Vagina (tissue), 2 donors: ENCODE results near the gene SCAF8. TPM values are rescaled to one million over a fixed set of nuclear protein-coding genes. Genes with fewer than 3 reads are reported as not detected.

ENCODE experiments used
- DNase-seq, 2 donors: peaks; one replicate each; pipeline ENCODE4 v3.0.0-alpha.2; 2017; ENCODE audit errors: extremely low spot score in 2 of 2
- H3K27ac ChIP-seq: fragments of 200-600 bp; sonication (generic); one replicate; pipeline ENCODE4 v1.5.1; 2019
- H3K27me3 ChIP-seq: fragments of 200-600 bp; sonication (generic); one replicate; pipeline ENCODE4 v1.5.1; 2019
- H3K36me3 ChIP-seq, 2 donors: fragments of 200-600 bp; sonication (generic); one replicate each; pipeline ENCODE4 v1.5.1; 2017 to 2019
- H3K4me1 ChIP-seq: fragments of 200-600 bp; sonication (generic); one replicate; pipeline ENCODE4 v1.5.1; 2019
- H3K4me3 ChIP-seq, 2 donors: fragments of 200-600 bp; sonication (generic); 1 replicate in 1 of 2; 2 replicates in 1 of 2; pipeline ENCODE4 v1.5.1; 2016 to 2019
- H3K9me3 ChIP-seq: fragments of 200-600 bp; sonication (generic); one replicate; pipeline ENCODE4 v1.5.1; 2019
- CTCF ChIP-seq, 3 experiments: fragments of 450-650 bp in 2 of 3; fragments of 200-600 bp in 1 of 3; sonication (generic) in 1 of 3; IDR thresholded peaks; one replicate each; pipeline ENCODE4 v1.5.1; 2017 to 2019; ENCODE audit warnings: antibody characterized with exemption in 3 of 3, mild to moderate bottlenecking in 2 of 3, moderate library complexity in 2 of 3
- POLR2A ChIP-seq, 2 donors: fragments of 450-650 bp; IDR thresholded peaks; one replicate each; pipeline ENCODE4 v1.6.1; 2017; ENCODE audit warnings: antibody characterized with exemption in 2 of 2, mild to moderate bottlenecking in 2 of 2, moderate library complexity in 2 of 2
- POLR2AphosphoS5 ChIP-seq, 2 donors: sonication (generic); formaldehyde crosslinking; IDR thresholded peaks; one replicate each; pipeline ENCODE4 v1.9.0; 2017; ENCODE audit warnings: antibody characterized with exemption in 2 of 2, mild to moderate bottlenecking in 2 of 2, low read depth in 1 of 2; ENCODE audit not compliant: insufficient read depth in 1 of 2
- intact Hi-C: fragments of 100-400 bp; cut with DNase I; formaldehyde crosslinking; loops from one replicate; pipeline ENCODE4 v1.15.1; 2023
- total RNA-seq: library from RNA; depleted of rRNA; stranded (reverse); fragments of >200 nt; gene quantifications from one replicate; pipeline ENCODE4 v1.2.3, GENCODE V29; 2016

Gene SCAF8
- total RNA-seq, 1 donor from 2014 or later: 37.8 TPM

DNA sequence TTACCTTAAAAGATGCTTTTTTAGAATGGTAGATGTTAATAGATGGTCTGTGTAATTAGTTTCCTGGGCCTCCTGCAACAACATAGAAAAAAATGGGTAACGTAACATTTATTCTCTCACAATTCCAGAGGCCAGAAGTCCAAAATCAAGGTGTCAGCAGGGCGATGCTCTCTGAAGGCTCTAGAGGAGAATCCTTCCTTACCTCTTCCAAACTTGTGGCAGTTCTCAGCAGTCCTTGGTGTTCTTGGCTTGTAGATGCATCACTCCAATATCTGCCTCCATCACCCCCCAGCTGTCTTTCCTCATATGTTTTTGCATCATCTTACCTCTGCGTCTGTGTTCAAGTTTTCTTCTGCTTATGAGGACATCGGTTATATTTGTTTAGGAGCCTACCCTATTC, 107.9 kb downstream of the SCAF8 start:
- intact Hi-C loops: no loop called here
- TF ChIP-seq CTCF (IDR thresholded peaks at IDR 0.05): no peak
- TF ChIP-seq POLR2AphosphoS5 (IDR thresholded peaks at IDR 0.05; ENCODE audit: insufficient read depth in 1 of 2, low read depth in 1 of 2): no peak
- TF ChIP-seq POLR2A (IDR thresholded peaks at IDR 0.05): no peak
- no peak overlapping the region for H3K4me3 ChIP-seq

GRCh38 chr6:154842833-154843232, 109.6 kb downstream of the SCAF8 start:
- no peaks in the 10 kb centered on the region for H3K36me3 ChIP-seq
- no peaks in the 10 kb centered on the region for H3K9me3 ChIP-seq
- H3K4me1 ChIP-seq: peaks cover 17% of the 10 kb centered on the region
- TF ChIP-seq CTCF (IDR thresholded peaks at IDR 0.05): no peak
- TF ChIP-seq POLR2AphosphoS5 (IDR thresholded peaks at IDR 0.05; ENCODE audit: insufficient read depth in 1 of 2, low read depth in 1 of 2): no peak
- no peak for TF ChIP-seq POLR2A (IDR thresholded peaks at IDR 0.05)
- intact Hi-C loops: no loop called here
- no peak overlapping the region for H3K27ac ChIP-seq
- H3K27me3 ChIP-seq: no peaks in the 10 kb centered on the region
- DNase-seq: no peak
- no peak overlapping the region for H3K4me3 ChIP-seq

More for the DNA sequence above, 107.9 kb downstream of the SCAF8 start:
- Histone ChIP-seq H3K9me3 (no peaks in the 10 kb centered on the region), H3K36me3 (no peaks in the 10 kb centered on the region), H3K27me3 (no peaks in the 10 kb centered on the region), H3K27ac (no peak overlapping the region), H3K4me1 (peaks cover 2% of the 10 kb centered on the region)
- DNase-seq: no peak

DNA sequence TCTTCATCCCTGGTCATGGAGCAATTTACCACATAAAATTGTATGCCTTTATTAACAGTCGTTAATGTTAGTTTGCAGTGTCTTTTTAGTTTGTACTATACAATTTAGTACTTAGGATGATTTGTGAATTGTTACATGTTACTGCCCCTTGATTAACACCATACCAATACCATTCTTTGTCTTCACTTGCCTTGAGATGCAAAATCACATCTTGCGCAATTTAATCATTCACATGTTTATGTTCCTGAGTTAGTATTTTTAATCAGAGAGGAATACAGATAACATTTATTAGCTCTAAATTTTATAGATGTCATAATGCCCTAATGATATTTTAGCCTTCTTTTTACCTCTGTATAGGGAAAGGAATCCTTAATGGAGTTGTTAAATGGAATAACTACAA, 114.1 kb downstream of the SCAF8 start:
- intact Hi-C loops: no loop called here
- Histone ChIP-seq H3K4me1 (peaks cover 46% of the 10 kb centered on the region), H3K9me3 (no peaks in the 10 kb centered on the region), H3K27me3 (no peaks in the 10 kb centered on the region), H3K36me3 (no peaks in the 10 kb centered on the region), H3K27ac (no peak overlapping the region), H3K4me3 (no peak overlapping the region)
- DNase-seq: no peak
- TF ChIP-seq POLR2A (IDR thresholded peaks at IDR 0.05) (no peak), POLR2AphosphoS5 (IDR thresholded peaks at IDR 0.05; ENCODE audit: insufficient read depth in 1 of 2, low read depth in 1 of 2) (no peak), CTCF (IDR thresholded peaks at IDR 0.05) (no peak)

DNA sequence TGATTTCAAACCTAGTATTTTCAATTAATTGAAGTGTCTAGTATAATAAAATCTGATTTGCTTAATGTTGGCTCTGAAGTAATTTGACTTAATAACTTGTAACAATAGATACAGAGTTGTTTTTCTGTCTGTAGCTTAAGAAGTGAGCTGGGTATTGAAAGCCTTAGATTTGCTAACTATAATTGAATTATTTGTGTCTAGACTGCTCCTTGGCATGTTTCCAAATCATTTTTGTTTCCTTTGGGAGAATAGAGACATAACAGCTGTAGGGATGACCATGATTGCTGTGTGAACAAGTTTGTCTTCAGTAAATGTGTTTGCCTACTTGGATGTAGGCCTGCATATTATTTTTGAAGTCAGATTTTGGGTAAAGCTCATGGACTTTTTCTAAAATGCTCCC, 115.4 kb downstream of the SCAF8 start:
- no peaks in the 10 kb centered on the region for H3K27me3 ChIP-seq
- intact Hi-C loops: no loop called here
- H3K9me3 ChIP-seq: no peaks in the 10 kb centered on the region
- peaks cover 56% of the 10 kb centered on the region for H3K4me1 ChIP-seq
- no peak overlapping the region for H3K4me3 ChIP-seq
- H3K36me3 ChIP-seq: no peaks in the 10 kb centered on the region
- TF ChIP-seq CTCF (IDR thresholded peaks at IDR 0.05) (no peak), POLR2AphosphoS5 (IDR thresholded peaks at IDR 0.05; ENCODE audit: insufficient read depth in 1 of 2, low read depth in 1 of 2) (no peak), POLR2A (IDR thresholded peaks at IDR 0.05) (no peak)
- H3K27ac ChIP-seq: no peak overlapping the region
- no peak for DNase-seq

DNA sequence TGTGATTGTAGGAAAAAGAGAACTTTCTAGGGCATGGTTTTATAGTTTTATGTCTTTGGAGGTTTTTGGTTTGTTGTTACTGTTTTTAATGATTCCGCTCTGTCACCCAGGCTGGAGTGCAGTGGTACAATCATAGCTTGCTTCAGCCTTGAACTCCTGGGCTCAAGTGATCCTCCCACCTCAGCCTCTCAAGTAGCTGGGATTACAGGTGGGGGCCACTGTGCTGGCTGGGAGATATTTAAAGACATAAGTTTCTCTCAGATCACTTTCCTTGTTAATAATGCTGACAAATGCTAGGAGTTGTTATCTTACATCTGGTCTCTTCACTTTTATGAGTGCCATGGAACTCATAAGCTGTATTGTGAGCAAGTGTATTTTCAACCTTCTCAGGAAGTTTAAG, 116.3 kb downstream of the SCAF8 start:
- intact Hi-C loops: no loop called here
- no peak overlapping the region for H3K27ac ChIP-seq
- peaks cover 58% of the 10 kb centered on the region for H3K4me1 ChIP-seq
- no peaks in the 10 kb centered on the region for H3K27me3 ChIP-seq
- no peak for DNase-seq
- TF ChIP-seq POLR2AphosphoS5 (IDR thresholded peaks at IDR 0.05; ENCODE audit: insufficient read depth in 1 of 2, low read depth in 1 of 2) (no peak), CTCF (IDR thresholded peaks at IDR 0.05) (no peak), POLR2A (IDR thresholded peaks at IDR 0.05) (no peak)
- no peak overlapping the region for H3K4me3 ChIP-seq
- H3K36me3 ChIP-seq: no peaks in the 10 kb centered on the region
- H3K9me3 ChIP-seq: no peaks in the 10 kb centered on the region
